GM04504 (cell line): ENCODE data around the gene ZGPAT.
"Not testable (repeated sequence)": the region's sequence is repeated elsewhere in the genome, so short reads cannot be mapped to it uniquely, and the experiment has no call there.

ENCODE experiments used
- DNase-seq: peaks from one replicate; pipeline ENCODE4 v3.0.0-alpha.2; 2012; ENCODE audit warnings: low read depth

Gene ZGPAT

DNA sequence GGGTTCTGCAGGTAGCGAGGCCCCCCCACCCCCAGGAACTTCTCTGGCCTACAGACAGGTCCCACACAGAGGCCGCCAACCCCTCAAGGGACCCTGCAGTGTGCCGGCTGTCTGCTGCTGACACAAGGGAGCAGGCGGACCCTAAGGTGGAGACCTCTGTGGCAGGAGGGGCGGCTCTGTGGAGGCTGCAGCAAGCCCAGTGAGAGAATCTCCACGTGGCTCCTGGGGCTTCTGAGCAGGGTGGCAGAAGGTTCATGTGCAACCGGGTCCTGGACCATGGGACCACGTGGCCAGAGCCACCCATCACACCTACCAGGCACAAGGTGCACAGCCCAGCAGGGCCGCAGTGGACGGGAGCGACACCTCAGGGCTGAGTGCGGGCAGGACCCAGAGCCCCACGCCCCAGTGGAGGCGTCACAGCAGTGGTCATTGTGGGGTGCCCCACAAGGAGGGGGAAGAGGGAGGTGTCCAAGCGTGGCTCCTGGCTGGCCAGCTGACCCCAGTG, 4.3 kb upstream of the ZGPAT start:
- no peak for DNase-seq

DNA sequence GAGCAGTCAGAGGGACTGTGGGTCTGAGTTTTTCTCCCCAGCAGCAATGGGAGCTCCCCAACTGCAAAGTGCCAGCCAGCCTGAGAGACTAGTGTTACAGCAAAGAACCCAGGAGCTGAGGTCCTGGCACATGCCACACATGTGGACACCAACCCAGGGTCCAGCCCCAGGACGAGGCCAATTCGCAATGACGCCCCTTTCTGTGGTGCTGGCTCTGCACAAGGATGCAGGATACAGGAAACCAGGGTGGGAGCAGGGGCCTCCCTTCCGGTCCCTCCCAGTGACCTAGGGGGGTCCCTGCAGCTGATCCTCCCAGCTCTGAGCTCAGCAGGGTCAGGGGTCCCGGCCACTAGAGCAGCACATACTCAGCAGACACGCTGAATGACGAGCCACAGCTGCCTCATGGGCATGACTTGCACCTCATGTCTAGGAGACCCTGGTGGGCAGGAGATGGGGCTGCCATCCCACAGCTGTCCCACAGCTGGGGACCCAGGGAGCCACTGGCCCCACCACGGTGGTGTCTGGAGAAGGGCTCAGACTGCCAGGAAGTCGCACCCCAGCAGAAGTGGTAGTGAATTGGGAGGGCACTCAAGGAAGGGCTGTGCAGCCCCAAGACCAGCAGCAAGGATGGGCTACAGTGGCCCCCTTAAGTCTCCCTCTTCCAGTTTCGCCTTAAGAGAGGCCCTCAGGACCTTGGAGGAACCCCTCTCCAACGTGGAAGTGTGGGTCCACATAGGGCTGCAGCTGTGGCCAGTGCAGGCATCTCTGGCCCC, 3.7 kb upstream of the ZGPAT start:
- no peak for DNase-seq

GRCh38 chr20:63704749-63705117, 3.1 kb upstream of the ZGPAT start:
- no peak for DNase-seq

- no peak for DNase-seq
These were observed 2.4 kb upstream of the ZGPAT start for GRCh38 chr20:63705232-63706026.

DNA sequence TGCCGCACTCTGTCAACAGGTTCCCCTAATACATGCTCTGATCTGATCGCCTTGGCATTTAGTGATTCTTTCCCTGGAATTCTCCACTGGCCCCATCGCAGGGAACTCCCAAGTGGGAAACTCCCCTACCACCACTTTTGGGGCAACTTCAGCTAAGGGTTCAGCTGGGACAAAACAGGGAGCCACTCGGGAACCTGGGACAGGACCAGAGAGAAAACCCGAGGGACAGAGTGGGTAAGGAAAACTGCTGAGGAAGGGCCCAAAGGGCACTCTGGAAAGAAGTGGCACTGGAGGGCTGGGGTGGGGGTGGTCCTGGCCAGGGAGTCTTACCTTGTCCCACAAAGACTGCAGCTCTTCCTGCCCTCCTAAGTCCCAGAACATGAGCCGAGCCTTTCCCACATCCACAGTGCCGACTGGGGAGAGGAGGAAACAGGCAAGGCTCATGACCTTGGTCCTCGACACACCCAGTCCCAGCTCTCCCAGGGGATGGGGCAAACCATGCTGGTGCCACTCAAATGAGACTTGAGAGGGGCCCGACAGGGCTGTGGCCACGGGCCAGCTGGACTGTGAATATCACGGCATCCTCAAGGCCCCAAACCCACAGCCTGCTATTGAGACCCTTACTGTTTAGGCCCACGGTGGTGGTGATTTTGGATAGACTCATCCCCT, 1.7 kb upstream of the ZGPAT start:
- DNase-seq, result no peak

- no peak for DNase-seq
These were observed 834 bp upstream of the ZGPAT start for GRCh38 chr20:63706852-63707557.

- DNase-seq, result no peak
These were observed 686 bp downstream of the ZGPAT start for GRCh38 chr20:63708301-63709148.

GRCh38 chr20:63709149-63709527, 1.3 kb downstream of the ZGPAT start:
- DNase-seq, result no peak

DNA sequence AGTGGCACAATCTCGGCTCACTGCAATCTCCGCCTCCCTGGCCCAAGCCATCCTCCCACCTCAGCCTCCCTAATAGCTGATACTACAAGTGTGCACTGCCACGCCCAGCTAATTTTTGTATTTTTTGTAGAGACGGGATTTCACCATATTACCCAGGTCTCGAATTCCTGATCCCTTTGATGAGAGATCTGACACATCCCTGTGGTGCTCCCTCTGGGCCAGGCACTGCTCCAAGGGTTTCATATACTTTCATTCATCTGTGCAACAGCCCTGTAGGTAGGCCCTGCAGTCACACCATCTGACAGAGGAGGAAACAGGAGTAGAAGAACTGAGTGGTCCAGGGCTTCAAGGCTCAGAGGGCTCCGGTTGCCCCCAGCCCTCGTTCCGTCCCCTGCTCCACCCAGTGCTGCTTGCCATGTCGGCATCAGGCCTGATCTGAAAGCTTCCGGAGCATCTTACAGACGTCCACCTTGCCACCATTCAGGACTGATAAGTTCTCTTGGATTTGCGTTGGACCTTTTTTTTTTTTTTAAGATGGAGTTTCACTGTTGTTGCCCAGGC, 3.3 kb downstream of the ZGPAT start:
- no peak for DNase-seq

DNA sequence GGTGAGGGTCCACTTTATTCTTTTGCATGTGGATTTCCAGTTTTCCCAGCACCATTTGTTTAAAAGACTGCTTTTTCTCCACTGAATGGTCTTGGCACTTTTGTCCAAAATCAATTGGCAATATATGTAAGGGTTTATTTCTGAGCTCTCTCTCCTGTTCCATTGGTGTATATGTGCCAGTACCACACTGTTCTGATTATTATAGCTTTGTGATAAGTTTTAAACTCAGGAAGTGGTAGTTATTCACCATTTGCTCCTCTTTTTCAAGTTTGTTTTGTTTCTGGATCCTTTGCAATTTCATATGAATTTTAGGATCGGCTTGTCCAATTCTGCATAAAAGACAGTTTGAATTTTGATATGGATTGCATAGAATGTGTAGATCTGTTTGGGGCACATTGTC, 4.4 kb downstream of the ZGPAT start:
- no peak for DNase-seq

GRCh38 chr20:63714858-63715257, 7.0 kb downstream of the ZGPAT start:
- DNase-seq, result no peak

GRCh38 chr20:63718996-63719395, 11.2 kb downstream of the ZGPAT start:
- no peak for DNase-seq

GRCh38 chr20:63722967-63723622, 15.3 kb downstream of the ZGPAT start:
- not testable (repeated sequence) for DNase-seq

- not testable (repeated sequence) for DNase-seq
These were observed 22.4 kb downstream of the ZGPAT start for GRCh38 chr20:63730189-63730733.

- DNase-seq, result no peak
These were observed 23.6 kb downstream of the ZGPAT start for GRCh38 chr20:63731410-63731809.

GRCh38 chr20:63732118-63733095, 24.6 kb downstream of the ZGPAT start:
- DNase-seq, result no peak

DNA sequence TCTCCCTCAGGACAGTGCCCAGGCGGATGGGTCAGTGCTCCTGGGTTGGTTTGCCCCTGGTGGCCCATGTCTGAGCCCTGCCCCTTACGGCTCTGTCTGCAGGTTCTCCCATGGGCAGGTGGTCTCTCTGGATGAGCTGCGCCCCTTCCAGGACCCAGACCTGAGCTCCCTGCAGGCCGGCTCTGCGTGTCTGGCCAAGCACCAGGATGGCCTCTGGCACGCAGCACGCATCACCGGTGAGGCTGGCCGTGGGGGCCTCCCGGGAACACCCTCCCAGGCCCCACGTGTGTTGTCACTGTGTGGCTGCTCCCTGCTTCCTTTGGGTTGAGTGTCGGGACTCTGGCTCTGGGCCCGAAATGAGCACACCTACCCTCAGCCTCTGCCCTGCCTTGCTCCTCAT, 25.3 kb downstream of the ZGPAT start:
- no peak for DNase-seq

- DNase-seq, result no peak
These were observed 25.8 kb downstream of the ZGPAT start for GRCh38 chr20:63733579-63734081.
